Epidermal melanocyte (primary cell): ENCODE data around the gene CTNND2.
"Not testable (repeated sequence)": the region's sequence is repeated elsewhere in the genome, so short reads cannot be mapped to it uniquely, and the experiment has no call there.

Experiments used
- DNase-seq: peaks from one replicate; pipeline ENCODE4 v3.0.0; 2011; ENCODE audit warnings: low spot score; ENCODE audit not compliant: insufficient read length

Gene CTNND2

DNA sequence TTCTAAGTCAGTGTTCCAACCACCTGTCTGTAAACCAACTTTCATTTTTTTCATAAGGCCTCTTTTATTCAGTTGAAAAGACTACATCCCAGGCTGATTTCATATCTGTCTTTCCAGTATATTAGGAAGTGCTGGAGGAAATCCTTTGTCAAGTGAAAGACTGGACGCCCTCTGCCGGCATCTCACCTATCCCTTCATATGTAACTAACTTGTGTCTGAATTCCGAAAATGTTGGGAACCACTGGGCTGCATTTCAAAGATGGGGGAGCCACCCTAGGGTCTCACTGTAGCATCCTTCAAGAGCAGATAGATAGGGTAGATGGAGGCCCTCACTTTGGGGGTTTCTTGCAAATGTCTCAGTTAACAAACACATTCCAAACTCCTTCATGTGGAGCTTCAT lies 569.8 kb downstream of the CTNND2 start:
- no peak for DNase-seq

DNA sequence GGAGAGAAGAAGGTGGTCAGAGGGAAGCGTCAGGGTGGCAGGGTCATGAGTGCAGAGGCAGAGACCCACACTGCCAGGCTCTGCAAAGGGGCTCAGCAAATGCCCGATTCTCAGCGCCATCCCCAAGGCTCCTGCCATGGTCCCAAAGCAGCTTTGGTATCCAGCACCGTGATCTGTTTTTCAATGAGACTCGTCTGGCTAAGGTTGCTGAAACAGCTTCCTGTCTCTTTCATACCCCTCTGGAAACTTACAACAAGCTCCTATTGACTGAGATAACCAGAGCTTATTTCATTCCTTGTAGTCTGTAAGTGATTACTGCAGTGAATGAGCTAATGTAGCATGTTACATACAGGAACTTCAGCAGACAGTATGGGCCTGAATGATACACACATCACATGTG lies 574.6 kb downstream of the CTNND2 start:
- no peak for DNase-seq

DNA sequence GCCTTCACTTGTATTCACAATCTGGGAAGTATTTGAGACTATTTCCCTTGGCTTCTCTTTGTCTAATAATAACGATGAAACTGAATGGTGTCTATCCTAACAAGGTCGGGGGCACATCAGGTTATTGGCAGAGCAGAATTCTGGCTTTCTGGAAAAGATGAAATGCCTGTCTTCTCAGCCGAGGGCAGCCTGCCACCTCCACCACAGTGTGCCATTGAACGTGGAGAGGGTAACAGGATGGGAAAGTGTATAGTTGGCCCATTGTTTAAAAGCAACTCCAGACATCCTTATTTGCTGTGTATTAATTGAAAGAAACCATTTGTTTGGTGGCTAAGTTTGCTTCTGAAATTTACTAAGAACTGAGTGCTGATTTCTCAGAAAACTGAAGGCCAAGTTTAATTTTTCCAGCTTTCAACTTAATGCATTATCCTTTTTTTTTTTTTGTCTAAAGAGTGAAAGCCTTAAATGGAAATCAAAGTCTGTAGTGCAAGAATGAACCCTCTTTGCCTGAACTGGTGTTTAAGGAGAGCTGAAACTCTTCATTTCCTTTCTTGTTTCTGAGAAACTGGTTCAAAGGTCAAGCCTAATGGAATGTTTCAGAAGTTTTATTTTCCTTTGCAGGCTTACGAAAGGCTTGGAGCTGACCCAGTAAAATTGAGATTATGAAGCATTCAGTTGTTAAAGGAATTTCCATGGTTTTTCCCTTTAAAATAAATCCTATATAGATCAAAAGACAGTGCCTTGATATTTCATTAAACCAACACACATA lies 579.5 kb downstream of the CTNND2 start:
- no peak for DNase-seq

DNA sequence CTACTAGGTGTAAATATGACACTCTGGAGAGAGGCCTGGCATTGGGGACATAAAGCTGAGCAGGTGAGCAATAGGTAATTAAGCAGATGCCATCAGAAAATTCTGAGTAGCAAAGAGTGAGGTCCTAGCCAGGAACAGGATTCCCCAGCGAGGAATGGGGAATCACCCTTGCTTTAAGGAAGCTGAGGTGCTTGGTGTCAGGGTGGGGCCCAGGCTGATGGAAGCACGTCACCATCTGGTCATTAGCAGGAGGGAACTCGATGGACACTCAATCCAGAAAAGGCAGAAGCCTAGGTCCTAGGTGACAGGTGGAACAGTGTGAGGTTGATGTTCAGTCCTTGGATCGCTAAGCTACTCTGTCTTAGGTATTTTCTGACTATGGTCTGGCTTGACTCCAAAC lies 580.5 kb downstream of the CTNND2 start:
- no peak for DNase-seq

DNA sequence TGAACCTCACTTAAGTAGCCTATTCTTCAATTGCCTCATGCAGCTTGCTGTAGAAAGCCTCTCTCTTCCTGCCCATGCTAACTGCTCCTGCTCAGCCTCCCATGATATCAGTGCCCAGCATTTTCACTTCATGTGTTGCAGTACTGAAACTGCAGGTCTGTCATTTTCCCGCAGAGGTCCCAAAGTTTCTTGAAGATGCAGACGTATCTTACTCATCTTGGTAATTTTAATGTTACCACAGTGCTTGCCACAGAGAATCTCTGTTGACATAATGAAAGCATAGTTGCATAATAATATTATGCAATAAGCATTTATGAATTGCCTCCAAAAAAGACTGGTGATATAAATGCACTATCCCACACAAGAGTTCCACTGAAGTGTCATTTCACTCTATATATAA lies 582.1 kb downstream of the CTNND2 start:
- no peak for DNase-seq

DNA sequence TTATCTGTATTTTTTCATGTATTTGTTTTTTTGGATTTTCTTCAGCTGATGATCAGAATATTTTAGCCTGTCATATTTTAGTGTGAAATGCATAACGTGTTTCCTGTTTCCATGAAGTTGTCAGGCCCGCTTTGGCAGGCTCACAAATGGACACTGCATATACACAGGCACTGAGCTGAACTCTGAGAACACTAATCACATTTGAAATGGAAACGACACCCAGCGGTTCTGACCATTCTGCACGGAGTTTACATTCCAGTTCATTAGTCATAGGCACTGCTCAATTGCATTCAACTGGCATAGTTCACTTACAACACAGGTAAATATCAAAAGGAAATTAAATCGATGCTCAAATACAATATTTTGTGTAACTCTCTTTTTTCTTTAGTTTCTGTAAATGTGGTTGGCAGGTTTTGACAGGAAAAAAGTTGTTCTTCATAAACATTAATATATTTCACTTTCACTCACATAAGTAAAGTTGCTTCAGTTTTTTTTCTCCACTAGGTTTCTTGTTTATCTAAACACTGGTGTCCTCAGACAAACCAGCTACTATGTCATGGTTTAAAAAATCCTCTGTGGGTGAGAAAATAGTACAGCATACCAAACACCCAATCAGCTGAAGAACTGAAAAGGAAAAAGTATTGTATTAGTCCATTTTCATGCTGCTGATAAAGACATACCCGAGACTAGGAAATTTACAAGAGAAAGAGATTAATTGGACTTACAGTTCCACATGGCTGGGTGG lies 584.2 kb downstream of the CTNND2 start:
- no peak for DNase-seq

DNA sequence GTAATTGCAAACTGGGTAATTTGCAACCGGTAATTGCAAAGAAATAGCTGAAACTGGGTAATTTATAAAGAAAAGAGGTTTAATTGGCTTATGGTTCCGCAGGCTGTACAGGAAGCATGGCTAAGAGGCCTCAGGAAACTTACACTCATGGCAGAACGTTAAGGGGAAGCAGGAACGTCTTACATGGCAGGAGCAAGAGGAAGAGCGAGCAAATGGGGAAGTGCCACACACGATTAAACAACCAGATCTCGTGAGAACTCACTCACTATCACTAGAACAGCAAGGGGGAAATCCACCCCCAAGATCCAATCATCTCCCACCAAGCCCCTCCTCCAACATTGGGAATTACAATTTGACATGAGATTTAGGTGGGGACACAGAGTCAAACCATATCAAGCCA lies 590.6 kb downstream of the CTNND2 start:
- not testable (repeated sequence) for DNase-seq

DNA sequence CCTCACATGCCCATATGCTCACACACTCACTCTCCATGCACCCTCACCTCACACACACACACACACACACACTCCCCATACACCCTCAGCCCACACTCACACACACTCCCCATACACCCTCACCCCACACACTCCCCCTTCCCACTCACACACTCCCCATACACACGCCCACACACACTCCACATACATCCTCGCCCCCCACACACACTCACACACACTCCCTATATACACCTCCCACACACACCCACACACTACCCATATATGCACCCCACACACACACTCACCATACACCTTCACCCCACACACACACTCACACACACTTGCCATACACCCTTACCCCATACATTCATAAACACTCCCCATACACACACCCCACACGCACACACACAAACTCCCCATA lies 592.5 kb downstream of the CTNND2 start:
- no peak for DNase-seq

DNA sequence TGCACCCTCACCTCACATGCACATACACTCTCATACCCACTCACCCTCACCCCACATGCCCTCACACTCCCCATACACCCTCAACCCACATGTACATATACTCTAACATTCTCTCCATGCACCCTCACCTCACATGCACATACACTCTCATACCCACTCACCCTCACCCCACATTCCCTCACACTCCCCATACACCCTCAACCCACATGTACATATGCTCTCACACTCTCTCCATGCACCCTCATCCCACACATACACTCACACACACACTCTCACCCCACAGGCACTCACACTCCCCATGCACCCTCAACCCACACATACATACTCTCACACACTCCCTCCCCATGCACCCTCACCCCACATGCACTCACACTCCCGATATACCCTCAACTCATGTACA lies 593.0 kb downstream of the CTNND2 start:
- DNase-seq, result no peak

DNA sequence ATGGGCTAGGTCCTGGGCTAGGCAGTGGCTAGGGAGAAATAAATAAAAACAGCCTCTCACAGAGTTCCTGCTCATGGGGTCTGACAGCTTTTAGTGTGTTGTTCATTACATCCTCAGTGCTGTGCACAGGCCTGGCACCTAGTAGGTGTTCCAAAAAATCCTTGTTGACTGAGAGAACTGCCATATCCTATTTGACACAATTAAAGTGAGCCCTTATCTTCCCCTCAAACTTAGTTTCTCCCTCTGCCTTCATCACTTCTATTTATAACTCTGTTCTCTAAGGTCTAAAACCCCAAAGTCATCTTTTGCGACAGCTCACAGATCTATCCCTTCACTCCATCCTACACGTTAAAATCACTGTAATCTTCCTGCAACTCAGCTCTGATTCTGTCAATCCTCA lies 594.1 kb downstream of the CTNND2 start:
- DNase-seq, result no peak

DNA sequence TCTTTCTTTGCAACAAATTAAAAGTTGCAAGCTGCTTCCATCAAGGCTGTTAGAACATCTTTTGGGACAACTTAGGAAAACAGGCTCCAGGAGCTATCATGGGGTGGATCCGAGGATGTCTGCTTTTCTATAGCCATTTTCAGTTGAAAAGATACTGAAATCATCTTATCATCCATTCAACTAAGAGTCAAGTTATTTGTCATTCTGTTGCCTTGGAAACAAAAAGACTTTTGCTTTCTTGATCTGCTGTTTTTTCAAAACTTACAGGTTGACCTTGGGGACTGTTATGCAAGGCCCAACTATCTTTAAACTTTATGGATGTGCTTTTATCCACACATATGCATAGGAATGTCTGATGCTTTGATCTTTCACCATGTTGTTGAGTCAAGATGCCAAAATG lies 597.9 kb downstream of the CTNND2 start:
- no peak for DNase-seq

DNA sequence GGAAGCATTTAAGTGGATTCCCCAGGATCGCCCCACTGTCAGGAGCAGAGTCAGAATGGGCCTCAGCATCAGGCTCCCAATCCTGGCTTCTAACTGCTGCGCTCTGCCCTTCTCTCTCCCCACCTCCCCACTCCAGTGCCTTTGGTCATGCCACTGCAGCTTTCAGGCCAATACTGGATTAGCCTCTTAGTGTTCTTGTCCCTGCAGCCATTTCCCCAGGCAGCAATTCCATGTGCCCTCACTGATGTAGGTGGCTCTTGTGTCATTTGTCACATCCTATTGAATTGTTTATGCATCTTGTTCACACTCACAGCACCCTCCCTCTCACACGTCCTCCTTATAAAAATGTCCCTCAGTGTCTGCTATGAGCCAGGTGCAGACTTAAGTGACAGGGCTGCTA lies 599.0 kb downstream of the CTNND2 start:
- DNase-seq, result no peak

DNA sequence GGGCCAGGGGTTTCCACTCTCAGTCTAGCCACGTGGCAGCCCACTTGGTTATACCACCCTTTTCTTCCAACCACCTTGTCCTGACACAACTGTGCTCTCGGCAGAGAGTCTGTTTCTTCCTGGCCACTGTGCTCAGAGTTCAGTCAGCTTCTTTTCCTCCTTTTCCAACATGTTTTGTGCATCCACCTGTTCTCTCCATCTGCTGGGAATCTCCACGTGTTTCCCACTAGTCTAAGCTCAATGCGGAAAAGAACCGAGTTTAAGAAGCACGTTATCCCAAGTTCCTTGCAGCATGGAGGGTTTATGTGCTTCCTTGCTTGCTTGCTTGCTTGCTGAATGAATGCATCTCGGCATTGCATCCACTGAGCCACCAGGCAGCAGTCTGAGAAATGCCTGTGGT lies 599.6 kb downstream of the CTNND2 start:
- no peak for DNase-seq

DNA sequence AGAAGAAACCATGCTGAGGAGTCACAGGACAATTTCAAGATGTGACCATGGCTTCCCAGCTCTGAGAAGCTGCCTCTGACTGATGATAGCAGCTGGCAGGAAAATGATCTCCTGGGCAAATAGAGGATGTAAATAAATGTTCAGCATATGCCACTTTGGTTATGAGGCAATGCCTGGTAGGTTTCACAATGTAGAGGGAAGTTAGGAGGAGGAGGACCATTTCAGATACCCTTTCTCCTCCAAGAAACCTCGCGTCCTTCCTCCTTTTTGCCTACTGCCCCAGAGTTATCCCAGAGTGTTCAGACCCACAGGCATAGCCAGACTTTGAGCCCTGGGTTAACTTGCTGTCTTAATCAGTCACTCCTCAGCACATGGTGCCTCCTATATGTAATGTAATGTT lies 601.6 kb downstream of the CTNND2 start:
- DNase-seq, result no peak

DNA sequence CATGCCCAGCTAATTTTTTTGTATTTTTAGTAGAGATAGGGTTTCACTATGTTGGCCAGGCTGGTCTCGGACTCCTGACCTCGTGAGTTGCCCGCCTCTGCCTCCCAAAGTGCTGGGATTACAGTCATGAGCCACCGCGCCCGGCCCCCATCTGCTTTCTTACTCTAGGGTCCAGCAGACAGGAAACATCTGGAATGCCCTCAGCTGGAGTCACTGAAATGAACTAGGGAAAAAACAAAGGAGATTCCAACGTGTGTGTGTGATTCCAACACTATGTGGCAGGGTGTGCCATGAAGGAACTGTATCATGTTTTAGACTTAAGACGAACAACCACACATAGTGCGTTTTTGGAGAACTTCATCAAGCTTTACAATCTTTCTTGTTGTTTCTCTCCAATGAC lies 603.1 kb downstream of the CTNND2 start:
- DNase-seq, result no peak

DNA sequence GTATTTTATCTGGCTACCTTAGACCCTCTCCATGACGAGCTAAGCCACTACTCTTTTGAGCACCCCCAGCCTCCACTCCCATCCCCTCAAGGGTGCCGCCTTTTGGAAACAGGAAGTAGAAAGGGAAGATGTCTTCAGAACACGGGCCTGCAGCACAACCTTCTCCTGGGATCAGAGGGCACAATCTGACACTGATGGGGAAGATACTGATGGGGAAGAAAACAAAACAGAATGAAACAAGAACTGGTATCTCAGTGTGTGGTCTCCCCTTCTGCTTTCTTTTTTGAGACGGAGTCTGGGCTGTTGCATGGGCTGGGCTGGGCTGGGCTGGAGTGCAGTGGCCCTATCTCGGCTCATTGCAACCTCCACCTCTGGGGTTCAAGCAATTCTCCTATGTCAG lies 603.5 kb downstream of the CTNND2 start:
- no peak for DNase-seq

DNA sequence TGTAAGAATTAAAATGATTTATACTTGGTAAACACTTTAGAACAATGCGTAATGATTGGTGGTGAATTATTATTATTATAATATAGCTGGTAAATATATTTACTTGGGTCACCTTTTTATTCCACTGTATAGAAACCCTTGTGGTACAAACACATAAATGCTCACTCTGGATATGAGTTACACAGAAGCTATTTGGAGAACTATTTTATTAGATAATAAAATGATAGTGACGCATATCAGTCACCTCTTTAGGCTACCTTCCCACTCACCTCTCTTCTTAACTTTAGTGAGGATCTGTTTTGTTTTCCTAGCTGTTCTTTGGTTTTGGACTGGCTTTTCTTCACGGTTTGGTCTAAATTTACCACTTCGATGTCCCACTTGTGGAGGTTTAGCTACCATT lies 605.4 kb downstream of the CTNND2 start:
- DNase-seq, result no peak

DNA sequence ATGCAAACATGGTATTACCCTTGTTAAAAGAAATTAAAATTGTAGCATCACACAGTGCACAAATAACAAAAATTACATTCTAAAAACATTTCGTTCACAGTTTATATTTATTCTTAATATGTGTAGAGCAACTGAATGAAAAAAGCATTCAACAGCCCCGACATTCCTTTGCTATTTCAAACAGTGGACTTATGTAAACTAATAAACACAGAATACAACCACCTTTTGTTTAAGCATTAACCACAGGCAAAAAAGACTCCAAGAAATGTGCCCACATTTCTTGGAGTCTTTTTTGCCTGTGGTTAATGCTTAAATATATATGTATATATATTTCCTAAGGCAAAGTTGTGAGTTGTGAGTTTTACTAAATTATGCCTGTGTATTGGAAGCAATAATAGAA lies 610.7 kb downstream of the CTNND2 start:
- no peak for DNase-seq

DNA sequence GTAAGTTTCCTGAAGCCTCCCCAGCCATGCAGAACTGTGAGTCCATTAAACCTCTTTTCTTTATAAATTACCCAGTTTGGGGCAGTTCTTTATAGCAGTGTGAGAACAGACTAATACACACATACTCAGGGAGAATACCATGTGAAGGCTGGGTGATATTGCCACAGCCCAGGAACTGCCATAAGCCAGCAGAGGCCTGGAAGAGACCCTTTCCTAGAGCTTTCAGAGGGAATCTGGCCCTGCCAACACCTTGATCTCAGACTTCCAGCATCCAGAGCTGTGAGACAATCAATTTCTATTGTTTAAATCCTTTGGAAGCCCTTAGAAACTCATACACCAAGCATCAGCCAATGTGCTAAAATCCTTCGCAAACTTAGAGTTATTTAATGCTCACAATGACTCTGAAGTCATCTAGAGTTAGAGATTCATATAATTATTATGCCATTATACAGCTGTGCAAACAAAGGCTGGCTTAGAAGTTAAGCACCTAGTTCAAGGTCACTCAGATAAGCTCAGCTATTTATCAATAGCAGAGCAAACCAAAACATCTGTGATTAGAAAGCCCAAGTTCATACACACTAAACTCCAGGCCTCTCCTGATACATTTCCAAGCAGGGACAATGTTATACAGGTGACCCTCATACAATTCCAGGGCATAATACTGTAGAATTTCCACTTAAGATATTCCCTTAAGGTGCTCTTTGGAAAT lies 611.4 kb downstream of the CTNND2 start:
- DNase-seq, result no peak

DNA sequence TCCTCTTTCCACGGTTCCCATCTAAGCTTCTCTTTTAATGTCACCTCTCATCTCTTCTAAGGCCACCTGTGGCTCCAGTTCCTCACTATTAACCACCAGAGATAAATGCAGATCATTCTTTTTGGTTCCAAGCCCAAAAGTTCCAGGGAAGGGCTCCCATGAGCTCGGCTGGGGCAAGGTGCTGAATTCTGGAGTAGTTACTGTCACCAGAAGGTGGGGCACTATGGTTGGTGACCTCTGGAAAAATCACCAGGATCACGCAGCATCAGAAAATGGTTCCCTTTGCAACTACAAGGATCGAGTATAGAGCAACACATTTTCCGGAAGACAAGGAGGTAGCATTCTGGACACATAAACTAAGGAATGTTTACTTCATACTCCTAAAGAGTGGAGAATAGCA lies 614.5 kb downstream of the CTNND2 start:
- DNase-seq, result no peak

DNA sequence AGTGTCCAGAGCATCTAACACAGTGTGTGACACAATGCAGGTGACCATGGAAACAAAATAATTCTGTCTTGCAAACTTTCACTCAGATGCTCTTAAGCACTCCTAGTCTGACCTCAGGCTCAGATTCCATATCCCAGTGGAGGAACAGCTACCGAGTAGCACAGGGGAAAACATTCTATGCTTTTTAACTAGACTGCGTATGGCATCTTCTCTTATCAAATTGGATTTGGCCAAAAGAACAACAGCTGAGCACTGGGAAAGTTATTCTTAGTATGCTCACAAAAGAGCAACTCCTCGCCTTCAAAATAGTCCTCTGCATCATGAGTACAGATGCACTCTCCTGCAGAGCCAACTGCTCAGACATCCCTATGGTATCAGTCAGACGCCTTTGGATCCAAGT lies 615.0 kb downstream of the CTNND2 start:
- DNase-seq, result no peak

DNA sequence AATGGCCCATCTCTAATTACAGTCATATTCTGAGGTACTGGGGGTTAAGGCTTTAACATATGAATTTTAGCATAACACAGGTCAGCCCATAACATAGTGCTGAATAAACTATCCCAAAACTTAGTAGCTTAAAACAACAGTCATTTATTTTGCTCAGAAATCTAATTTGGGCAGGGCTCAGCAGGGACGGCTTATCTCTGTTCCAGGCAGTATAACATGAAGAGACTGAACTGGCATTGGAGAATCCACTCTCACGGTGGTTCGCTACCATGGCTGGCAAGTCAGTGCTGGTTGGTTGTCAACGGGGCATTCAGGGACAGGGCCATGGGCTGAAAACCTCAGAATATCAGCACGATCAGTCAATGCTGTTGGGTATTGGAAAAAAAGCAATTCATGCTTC lies 622.4 kb downstream of the CTNND2 start:
- no peak for DNase-seq

DNA sequence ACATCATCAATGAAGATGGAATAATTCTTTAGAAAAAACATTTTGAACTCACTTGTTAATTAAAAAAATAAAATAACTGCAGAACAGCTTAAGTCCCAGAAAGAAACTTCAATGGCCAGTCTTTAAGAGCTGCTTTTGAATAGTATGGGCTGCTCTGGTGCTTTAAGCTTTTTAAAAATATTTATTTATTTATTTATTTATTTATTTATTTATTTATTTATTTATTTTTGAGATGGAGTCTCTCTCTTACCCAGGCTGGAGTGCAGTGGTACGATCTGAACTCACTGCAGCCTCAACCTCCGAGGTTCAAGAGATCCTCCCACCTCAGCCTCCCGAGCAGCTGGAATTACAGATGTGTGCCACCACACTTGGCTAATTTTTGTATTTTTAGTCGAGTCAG lies 626.9 kb downstream of the CTNND2 start:
- DNase-seq, result no peak
